ENCODE data around the gene ETS2.

ETS2 gene

DNA sequence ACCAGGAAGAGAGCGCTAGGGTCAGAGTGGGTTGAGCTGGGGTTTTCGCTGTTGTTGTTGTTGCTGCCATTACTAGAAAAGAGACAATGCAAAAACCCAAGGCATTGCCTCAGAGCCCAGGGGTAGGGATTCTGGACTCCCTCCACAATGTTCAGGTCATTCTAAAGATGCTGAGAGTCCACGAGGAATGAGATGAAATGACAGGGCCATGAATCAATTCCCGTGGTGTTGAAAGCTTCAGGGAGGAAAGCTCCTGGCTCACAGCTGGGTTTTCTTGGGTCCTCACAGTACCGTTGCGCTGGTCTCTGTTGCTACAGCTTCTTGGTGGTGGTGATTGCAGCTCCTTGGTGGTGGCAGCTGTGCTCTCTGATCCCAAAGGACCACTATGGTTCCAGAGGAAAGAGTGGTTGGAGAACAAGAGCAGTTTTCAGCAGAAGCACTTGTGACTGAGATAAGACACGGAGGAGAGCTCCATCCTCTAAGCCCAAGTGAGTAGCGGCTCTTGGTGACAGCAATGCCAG is 58.2 kb downstream of the ETS2 start:
- DNase-seq: no peak

GRCh38 chr21:38864964-38865363 is 59.2 kb downstream of the ETS2 start:
- no peak for DNase-seq

- no peak for DNase-seq
Observed at GRCh38 chr21:38869196-38869595, 63.5 kb downstream of the ETS2 start.

DNA sequence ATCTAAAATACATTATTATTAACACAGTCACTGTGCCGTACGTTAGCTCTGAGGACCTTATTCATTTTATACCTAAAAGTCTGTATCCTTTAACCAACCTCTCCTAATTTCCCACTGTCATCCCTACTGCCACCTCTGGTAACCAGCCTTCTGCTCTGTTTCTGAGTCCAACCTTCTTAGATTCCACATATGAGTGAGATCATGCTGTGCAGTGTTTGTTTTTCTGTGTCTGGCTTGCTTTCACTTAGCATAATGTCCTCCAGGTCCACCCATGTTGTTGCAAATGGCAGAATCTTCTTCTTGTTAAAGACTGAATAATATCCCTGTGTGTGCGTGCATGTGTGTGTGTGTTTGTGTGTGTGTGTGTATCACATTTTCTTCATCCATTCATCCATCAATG is 64.2 kb downstream of the ETS2 start:
- DNase-seq: no peak

All from activated CD4-positive, alpha-beta T cell treated with anti-CD3 and anti-CD28 coated beads, Interleukin-2, amount 50 U/mL, for 16 hours (primary cell).